Stimulated activated CD4-positive, alpha-beta T cell treated with anti-CD3 and anti-CD28 coated beads, Interleukin-12 subunit alpha, Interleukin-12 subunit beta, amount 100 ng/mL, for 24 hours (primary cell): ENCODE results near the gene DDHD1.

ENCODE experiments used
- DNase-seq, 2 experiments: peaks; one replicate each; pipeline ENCODE4 v3.0.0-alpha.2; 2020; ENCODE audit warnings: low read depth in 2 of 2

DDHD1 gene

GRCh38 chr14:52995998-52996397 lies 157.1 kb downstream of the DDHD1 start:
- DNase-seq, result no peak

DNA sequence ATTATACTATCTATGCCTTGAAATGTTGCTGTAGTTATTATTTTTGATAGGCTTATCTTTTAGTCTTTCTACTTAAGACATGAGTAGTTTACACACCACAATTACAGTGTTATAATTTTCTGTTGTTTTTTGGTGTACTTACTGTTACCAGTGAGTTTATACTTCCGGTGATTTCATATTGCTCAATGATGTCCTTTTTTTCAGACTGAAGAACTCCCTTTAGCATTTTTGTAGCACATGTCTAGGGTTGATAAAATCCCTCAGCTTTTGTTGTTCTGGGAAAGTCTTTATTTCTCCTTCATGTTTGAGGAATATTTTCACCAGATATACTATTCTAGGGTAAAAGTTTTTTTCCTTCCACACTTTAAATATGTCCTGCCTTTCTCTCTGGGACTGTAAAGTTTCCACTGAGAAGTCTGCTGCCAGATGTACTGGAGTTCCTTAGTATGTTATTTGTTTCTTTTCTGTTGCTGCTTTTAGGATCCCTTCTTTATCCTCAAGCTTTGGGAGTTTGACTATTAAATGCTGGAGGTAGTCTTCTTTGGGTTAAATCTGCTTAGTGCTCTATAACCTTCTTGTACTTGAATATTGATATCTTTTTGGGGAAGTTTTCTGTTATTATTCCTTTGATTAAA lies 160.8 kb downstream of the DDHD1 start:
- no peak for DNase-seq

- DNase-seq, result no peak
Measured at GRCh38 chr14:52988139-52988538, 165.0 kb downstream of the DDHD1 start.

DNA sequence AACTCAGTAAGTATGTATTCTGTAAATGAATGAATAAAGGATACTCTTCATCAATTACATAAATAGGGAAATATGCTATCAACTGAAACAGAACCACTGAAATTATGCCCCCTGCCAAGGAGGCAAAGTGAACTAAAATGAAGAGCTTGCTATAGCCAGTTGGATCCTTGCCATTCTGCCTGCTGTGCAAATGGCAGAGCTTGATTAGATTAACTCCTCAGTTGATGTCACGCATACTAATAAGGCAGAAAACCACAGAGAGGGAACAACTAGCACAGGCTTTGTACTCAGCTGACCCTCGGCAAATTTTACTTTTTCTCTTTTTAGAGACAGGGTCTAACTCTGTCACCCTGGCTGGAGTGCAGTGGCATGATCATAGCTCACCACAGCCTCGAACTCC lies 165.6 kb downstream of the DDHD1 start:
- no peak for DNase-seq

DNA sequence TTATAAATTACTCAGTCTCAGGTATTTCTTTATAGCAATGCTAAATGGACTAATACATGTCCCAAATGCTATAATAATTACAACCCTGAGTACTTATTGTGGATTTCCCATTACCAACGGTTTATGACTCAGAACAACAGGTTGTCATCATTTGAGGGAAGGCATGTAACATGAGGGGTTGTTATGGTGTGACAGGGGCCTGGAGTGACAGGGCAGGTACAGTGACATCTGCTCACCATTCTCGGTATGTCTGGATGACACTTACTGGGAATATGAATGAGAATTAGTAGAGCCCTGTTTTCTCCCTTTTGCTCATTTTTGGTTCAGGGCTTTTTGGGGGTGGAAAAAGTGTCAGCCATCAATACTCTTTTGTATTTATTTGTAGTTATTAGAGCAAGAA lies 166.1 kb downstream of the DDHD1 start:
- no peak for DNase-seq
